Left ventricle myocardium superior (tissue), 1 donor: Measurements from ENCODE around the gene TAF1B. TPM values are rescaled to one million over a fixed set of nuclear protein-coding genes. Genes with fewer than 3 reads are reported as not detected.
"Not testable (repeated sequence)": the region's sequence is repeated elsewhere in the genome, so short reads cannot be mapped to it uniquely, and the experiment has no call there.

Experiments used
- ATAC-seq: fragments of 200-7000 bp; cut with Tn5 transposase; one replicate; pipeline ENCODE4 v1.9.1; 2020; ENCODE audit warnings: mild to moderate bottlenecking, moderate library complexity
- DNase-seq: peaks from one replicate; pipeline ENCODE4 v3.0.0-alpha.2; 2020
- intact Hi-C: fragments of 100-400 bp; cut with micrococcal nuclease; formaldehyde crosslinking; loops from one replicate; pipeline ENCODE4 v1.11.0; 2022
- total RNA-seq: library from RNA; stranded (reverse); fragmentation: NEBNext Ultra II Directional; extraction: Animal tissue kit (Norgen Biotek cat#: 25700); gene quantifications from one replicate; pipeline ENCODE4 v1.2.1, GENCODE V29; 2021
- donor health status: DM: no; HTN: yes; CAD: no; lungs with severe emphysema.

TAF1B gene
- total RNA-seq, 1 donor from 2014 or later, result 3.6 TPM

DNA sequence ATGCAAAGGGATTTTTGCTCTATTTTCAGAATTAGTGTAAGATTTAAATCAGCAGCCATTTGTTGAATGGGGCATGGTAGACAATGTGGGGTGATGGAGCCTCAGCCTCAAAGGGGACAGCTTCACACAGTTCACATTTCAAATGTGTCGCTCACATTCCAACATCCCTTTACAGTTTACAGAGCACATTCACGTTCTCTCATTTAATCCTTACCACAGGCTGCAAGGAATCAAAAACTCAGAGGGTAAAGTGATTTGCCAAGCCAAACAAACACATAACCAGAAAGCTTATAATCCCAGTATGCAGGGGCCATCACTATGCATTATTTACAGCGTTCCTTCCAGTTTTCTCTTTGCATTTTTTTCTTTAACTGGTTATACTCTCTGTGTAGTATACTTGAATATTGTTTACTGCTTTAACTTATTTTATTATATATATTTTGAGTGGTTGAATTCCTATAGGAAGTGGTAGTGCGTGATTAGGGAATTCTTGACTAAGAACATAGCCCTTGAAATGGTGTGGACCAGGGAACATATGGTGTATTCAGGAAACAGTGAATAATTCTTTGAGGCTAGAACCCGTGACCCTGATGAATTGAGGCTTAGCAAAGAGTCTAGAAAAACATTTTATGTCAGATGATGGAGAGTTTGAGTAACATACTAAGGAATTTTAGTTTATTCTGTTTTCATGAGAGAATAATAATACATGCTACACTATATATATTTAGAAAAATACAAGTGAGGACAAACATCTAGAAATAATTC is 18.1 kb upstream of the TAF1B start:
- intact Hi-C loops, result no loop called here
- no peak for ATAC-seq

DNA sequence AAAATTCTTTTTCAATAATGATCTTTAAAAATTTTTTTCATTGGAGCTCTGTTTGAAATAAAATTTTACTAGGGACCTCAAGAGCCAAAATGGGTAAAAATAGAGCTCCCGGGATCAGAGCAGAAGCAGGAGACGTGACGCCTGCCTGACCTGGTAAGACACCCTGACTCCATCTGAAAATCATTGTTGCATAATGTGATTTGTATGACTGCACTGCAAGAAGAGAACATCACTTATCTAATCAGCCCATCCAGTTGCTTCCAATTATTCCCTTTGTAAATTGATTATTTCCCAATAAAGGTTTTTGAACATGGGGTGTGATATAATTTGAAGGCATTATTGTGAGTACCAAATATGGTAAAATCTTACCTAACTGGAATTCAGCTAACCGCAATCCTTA is 17.1 kb upstream of the TAF1B start:
- no peak for ATAC-seq
- intact Hi-C loops, result no loop called here
- no peak for DNase-seq

More for the DNA sequence above, 18.1 kb upstream of the TAF1B start:
- DNase-seq, result no peak

DNA sequence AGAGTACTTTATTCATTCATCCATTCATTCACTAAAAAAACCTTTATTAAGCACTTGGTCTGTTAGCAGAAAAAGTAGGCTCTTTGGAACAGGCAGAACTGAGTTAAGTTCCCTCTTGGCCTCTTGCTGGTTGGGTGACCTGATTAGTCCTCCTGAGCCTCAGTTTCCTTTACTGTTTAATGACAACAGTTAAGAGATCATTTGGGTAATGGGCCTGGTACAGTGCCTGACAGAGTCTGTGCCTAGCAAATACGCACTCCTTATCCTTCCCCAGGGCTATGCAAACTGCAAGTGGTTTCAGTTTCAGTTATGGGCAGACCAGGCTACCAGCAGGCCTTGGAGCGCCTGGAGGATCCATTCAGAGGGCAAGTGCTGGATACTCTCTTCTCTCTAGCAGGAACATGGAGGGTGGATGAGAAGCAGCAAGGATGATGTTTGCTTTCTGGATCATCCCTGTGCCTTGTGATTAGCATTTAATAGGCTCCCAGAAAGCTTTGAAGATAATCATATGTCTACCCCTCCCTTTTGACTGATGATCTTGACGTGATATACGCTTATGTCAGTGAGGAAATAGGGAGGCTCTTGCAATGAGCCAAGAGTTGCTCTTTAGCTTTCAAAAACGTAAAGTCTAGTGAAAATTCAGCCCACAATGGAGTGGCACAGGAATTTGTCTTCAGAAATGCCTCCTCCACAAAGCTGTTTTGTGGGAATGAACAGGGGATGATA is 12.4 kb upstream of the TAF1B start:
- DNase-seq (no peak), ATAC-seq (no peak)
- intact Hi-C loops, result no loop called here

DNA sequence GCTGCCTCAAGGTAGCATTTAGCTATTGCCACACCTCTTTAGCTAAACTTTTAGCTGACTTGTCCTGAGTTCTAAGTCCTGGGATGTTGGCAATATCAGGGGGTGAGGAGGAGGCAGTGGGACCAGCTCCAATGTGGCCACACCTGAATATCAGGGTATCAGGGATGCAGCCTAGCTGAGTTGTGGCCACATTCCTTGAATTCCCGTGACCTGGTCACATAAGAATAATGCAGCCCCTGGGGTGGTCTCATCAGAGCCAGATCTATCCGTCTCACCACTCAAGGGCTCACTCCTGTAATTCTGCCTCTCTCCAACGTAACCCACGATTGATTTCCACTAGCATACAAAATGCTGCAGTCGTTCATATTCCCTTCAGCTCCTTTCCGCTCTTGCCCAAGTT is 11.6 kb upstream of the TAF1B start:
- intact Hi-C loops, result no loop called here
- ATAC-seq (no peak), DNase-seq (no peak)

- intact Hi-C loops, result no loop called here
- ATAC-seq (no peak), DNase-seq (no peak)
Measured at GRCh38 chr2:9832586-9832985, 10.7 kb upstream of the TAF1B start.

- intact Hi-C loops, DNase-seq, ATAC-seq: not testable (repeated sequence)
Measured at GRCh38 chr2:9835068-9835467, 8.2 kb upstream of the TAF1B start.

DNA sequence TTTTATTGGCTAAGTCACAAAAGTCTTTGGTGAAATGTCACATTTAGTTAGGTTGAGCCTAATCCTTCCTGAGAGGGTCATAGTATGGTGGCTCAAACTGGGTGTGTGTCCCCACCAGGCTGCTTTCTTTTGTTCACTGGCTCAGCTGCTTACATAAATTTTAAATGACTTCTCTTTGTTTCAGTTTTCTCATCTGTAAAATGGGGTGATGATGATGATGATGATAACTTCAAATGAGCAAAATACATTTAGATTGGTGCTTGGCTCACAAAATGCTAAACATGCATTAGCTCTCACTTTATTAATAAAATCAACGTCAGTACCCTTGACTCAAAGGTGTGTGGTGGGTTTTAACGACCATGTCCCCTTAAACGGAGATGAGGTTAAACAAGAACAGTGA is 7.2 kb upstream of the TAF1B start:
- intact Hi-C loops, result no loop called here
- ATAC-seq (no peak), DNase-seq (no peak)

- DNase-seq, result no peak
- ATAC-seq, result no peak
- intact Hi-C loops, result no loop called here
Measured at GRCh38 chr2:9836517-9836916, 6.8 kb upstream of the TAF1B start.

DNA sequence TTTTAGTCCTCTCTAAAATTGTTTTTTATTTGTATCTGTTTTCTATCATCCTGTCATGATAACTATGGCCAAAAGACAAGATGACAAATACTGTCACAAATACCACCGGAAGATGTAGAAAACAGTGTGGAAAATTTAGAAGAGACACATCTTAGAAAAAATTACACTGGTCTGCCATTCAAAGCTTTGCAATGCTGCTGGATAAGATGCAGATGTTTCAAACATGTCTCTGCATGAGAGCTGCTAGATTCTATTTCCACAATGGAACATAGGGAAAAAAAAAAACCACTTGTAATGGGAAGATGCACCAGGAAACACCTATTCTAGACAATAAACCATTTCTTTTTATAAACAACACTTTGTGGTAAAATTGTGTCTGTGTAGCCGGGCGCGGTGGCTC is 5.8 kb upstream of the TAF1B start:
- intact Hi-C loops, result no loop called here
- ATAC-seq (no peak), DNase-seq (no peak)

GRCh38 chr2:9838391-9838790 is 4.9 kb upstream of the TAF1B start:
- ATAC-seq (no peak), DNase-seq (no peak)
- intact Hi-C loops, result no loop called here

- intact Hi-C loops, result no loop called here
- no peak for ATAC-seq
Measured at GRCh38 chr2:9842487-9843228, 616 bp upstream of the TAF1B start.

DNA sequence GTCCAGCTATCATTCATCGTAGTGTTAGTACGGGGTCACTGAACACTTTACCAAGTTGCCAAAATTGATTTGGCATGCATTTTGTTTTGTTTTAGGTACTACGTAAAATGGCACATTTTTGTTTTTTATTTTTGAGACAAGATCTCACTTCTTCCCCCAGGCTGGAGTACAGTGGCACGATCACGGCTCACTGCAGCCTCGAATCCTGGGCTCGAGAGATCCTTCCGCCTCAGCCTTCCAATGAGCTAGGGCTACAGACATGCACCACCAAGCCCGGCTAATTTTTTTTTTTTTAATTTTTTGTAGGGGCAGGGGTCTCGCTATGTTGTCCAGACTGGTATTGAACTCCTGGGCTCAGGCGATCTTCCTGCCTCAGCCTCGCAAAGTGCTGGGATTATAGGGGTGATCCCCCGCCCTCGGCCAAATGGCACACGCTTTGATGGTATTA is 786 bp downstream of the TAF1B start:
- DNase-seq (no peak), ATAC-seq (peak; percentile 11)
- intact Hi-C loops, result no loop called here

More at GRCh38 chr2:9842487-9843228, 616 bp upstream of the TAF1B start:
- no peak for DNase-seq

DNA sequence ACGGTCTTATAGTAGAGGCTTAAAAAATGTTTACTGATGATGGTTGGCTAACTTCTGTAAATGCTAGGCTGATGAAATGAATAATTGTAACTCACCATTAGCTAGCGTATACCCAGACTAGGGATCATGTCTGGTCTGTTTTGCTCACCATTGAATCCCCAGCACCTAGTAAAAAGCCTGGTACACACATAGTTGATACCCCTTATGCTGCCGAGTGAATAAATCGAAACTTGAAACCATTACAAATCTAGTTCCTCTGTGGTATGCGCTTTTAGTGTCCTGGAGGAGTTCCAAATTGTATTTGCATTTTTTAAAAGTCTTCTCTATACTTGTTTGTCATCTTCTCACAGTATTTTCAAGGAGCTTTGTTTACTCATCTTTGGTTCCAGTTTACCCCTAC is 1.3 kb downstream of the TAF1B start:
- DNase-seq (no peak), ATAC-seq (no peak)
- intact Hi-C loops, result no loop called here

DNA sequence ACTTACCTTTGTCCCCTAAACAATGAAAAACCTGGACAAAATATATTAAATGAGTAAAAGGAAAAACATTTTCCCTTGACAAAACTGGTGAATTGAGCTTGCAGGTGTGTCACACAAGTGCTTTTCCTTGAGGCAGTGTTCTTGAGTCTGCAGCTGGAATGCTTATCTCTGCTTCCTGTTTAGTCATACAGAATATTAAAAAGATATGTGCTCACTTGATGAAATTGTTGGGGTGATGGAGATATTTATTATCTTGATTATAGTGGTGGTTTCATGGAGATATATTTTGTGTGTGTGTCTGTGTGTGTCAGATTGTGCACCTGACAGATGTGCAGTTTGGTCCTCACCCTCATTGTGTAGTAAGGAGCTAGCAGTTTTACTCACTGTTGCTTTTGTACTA is 3.3 kb downstream of the TAF1B start:
- intact Hi-C loops, result no loop called here
- no peak for DNase-seq
- ATAC-seq, result no peak

DNA sequence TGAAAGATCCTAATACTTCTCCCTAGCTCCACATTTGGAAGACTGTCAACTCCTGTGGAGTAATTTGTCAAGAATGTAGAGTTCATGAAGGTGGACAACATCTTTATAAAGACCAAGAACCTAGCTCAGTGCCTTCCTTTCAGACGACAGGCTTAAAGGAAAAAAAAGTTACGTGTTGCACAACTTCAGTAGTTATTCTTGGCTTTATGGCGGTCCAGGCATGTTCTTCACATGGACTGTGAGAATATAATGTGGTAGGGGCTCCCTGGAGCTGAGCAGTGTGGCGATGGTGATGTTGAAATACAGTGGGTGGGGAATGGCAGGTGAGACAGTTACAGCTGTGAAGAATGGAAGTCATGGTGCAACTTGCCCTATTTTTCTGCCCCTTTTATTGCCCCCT is 3.9 kb downstream of the TAF1B start:
- ATAC-seq, result no peak
- no peak for DNase-seq
- intact Hi-C loops, result no loop called here

DNA sequence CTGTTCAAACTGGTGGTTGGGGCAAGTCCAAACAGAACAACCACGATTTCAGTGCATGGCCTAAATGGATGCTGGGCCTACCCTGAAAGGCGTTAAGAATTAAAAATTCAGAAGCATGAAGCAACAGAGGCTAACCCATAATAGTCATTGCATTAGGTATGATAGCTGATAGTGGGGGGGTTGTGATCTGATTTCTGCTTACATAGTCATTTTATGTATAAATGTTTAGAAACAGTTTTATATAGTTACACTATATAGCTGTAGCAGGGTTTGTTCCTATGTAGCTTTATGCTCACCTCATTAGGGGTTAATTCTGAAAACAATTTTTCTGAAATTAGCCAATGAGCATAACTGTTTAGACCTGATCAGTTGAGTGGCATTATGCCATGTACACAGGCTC is 9.6 kb downstream of the TAF1B start:
- ATAC-seq (no peak), DNase-seq (no peak)
- intact Hi-C loops, result no loop called here

DNA sequence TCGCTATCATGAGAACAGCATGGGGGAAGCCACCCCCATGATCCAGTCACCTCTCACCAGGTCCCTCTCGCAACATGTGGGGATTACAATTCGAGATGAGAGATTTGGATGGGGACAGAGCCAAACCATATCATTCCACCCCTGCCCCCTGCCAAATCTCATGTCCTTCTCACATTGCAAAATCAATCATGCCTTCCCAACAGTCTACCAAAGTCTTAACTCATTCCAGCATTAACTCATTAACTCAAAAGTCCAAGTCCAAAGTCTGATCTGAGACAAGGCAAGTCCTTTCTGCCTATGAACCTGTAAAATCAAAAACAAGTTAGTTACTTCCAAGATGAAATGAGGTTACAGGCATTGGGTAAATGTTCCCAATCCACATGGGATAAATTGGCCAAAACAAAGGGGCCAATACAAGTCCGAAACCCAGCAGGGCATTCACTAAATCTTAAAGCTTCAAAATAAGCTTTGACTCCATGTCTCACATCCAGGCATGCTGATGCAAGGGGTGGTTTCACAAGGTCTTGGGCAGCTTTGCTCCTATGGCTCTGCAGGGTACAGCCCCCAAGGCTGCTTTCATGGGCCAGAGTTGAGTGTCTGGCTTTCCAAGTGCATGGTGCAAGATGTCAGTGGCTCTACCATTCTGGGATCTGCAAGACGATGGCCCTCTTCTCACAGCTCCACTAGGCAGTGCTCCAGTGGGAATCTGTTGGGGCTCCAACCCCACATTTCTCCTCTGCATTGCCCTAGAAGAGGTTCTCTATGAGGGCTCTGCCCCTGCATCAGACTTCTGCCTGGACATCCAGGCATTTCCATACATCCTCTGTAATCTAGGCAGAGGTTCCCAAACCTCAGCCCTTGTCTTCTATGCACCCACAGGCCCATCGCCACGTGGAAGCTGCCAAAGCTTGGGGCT is 14.8 kb downstream of the TAF1B start:
- no peak for ATAC-seq
- no peak for DNase-seq
- intact Hi-C loops, result no loop called here

GRCh38 chr2:9858730-9859068 is 15.4 kb downstream of the TAF1B start:
- intact Hi-C loops, result no loop called here
- DNase-seq (no peak), ATAC-seq (no peak)

DNA sequence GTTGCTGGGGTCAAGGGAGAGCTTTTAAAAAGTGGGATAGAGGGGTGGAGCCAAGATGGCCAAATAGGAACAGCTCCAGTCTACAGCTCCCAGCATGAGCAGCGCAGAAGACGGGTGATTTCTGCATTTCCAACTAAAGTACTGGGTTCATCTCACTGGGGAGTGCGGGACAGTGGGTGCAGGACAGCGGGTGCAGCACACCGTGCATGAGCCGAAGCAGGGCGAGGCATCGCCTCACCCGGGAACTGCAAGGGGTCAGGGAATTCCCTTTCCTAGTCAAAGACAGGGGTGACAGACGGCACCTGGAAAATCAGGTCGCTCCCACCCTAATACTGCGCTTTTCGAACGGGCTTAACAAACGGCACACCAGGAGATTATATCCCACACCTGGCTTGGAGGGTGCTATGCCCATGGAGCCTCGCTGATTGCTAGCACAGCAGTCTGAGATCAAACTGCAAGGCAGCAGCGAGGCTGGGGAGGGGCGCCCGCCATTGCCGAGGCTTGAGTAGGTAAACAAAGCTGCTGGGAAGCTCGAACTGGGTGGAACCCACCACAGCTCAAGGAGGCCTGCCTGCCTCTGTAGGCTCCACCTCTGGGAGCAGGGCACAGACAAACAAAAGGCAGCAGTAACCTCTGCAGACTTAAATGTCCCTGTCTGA is 17.8 kb downstream of the TAF1B start:
- intact Hi-C loops, ATAC-seq, DNase-seq: not testable (repeated sequence)
